DMS79 treated with DMSO at 0.1 percent for 48 hours (cell line): ENCODE results near the gene CHST11.
"Not testable (repeated sequence)": the region's sequence is repeated elsewhere in the genome, so short reads cannot be mapped to it uniquely, and the experiment has no call there.

Experiments
- DNase-seq: peaks from one replicate; lab custom pipeline; 2025; lab: John Stamatoyannopoulos, UW

CHST11 gene

DNA sequence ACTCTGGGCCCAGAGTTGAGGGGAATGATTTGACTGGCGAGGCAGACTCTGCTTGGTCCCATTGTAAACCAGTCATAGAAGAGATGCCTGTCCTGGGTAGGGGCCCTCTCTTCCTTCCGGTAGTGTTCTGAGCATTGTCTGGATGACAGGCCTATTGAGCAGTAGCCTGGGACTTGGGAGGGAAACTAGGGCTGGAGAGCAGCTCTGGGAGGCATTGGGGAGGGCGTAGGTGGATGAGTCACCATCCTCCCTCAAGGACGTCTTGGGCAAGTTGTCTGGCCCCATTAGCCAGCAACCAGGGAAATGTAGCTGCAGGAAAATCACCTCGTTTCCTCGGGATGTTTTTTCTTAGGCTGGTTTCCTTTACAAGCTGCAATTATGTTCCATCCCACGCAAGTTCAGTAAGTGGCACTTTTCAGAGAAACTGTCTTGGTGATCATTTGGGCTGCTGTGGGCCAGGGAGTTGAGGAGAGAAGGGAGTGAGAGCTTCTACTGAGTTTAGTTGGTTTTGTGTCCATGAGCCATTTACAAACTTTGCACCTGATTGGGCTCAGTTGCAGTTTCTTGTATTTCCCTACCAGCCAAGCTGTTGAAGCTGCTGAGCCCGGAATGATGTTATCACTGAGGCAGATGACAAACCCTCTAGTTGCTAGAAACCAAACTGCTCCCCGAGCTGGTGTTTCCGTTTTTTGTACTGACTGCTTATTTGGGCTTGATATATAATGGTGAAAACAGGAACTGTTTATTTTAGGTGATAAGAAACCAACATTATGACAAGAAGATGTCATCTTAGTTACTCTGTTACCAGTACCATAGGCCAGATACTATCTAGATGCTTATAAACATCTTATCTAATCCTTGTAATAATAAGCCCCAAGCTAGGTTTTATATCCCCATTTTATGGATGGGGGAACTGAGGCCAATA is 147.6 kb downstream of the CHST11 start:
- no peak for DNase-seq

DNA sequence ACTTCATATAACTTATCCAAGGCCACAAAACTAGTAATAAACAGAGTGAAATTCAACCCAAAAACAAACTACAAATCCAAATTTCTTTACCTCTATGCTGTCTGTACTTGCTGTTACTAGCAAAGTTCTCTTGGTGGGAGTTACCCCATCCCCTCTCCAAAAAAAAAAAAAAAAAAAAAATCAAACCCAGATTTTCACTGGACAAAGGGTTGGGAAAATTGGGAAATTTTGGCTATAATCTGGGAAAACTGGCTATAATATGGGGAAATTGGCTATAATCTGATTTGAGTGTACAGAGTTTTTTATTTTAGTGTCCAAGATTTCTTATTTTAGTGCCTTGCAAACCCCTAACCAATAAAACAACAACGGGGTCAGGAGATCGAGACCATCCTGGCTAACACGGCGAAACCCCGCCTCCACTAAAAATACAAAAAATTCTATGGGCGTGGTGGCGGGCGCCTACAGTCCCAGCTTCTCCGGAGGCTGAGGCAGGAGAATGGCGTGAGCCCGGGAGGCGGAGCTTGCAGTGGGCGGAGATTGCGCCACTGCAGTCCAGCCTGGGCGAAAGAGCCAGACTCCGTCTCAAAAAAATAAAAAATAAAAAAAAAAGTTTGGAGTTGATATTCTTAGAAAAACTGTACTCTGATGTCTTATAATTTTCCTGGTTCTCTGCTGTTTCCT is 148.4 kb downstream of the CHST11 start:
- DNase-seq: no peak

DNA sequence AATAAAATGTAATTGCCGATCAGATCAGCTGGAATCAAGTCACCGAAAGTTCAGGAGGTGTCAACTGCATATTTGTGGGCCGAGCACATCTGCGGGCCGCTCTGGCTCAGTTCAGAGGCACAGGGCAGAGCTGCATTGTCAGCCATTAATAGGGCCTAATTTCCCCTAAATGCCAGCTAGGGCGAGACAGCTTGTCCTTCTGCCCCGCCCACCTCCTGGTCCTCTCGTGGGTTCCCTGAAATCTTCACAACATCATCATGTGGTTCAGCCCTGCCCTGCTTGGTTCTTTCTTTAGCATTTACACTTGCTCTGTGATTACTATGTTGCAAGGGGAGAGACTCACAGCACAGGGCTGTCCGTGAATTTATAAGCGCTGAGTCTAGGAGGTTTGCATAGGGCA is 148.9 kb downstream of the CHST11 start:
- DNase-seq: no peak

DNA sequence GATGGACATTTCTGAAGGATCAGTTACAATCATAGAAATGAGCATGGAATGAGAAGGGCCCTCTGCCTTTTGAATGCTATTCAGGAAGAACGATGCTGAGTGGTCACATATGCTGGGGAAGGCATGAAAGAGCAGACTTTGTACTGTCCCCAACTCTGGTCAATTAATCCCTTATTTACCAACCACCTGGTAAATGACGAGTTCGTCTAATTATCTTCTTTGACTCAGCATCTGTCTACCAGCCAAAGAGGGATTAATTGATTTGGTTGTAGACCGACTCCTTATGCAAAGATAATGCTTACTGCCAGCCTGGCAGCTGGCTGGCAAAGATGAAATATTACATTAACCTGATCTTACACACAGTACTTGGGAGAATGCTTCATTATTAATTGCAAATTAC is 152.2 kb downstream of the CHST11 start:
- peak; percentile 36 for DNase-seq

DNA sequence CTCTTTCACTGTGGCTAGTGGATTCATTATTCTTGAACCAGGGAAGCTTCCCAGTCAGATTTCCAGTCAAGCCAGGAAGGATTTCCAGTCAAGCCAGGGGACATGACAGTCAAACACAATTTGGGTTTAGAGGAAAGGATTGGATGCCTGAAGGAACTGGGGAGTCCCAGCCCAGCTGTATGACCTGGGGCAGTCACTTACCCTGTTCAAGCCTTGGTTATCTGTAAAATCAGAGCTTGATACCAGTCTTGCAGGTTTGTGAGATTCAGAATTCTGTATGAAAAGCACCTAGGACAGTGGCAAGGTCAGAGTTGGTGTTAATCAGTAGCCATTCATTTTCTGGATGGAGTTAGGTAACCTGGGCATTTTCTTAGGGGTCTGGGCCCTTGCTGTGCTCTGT is 152.7 kb downstream of the CHST11 start:
- DNase-seq: no peak

DNA sequence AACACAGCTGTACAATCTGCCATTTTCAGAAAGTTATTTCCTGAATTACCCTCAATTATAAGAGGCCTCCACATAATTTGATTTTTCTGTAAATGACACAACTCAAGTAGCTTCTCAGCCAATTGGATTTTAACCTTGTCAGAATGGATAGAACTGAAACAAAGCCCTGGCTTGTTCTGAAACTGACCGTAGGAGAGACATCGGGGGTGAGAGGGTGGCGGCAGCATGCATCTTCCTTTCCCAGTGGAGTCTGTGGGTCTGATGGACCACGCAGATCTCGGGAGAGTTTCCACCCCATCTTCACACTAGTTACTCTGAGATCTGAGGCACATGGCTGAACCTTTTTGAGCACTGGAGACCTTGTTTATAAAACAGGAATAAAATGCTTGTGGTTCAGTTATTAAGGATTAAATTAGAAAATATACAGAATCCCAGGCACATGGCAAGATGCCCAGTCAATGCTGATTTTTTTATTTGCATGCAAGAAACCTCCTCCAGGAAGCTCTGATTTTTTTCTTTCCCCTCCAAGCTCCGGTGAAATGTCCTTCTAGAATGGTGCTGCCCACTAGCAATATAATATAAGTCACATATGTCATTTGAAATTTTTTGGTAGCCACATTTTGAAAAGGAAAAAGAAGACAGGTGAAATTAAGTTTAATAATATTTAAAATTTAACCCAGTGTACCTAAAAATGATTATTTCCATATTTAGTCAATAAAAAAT is 153.9 kb downstream of the CHST11 start:
- DNase-seq: no peak

DNA sequence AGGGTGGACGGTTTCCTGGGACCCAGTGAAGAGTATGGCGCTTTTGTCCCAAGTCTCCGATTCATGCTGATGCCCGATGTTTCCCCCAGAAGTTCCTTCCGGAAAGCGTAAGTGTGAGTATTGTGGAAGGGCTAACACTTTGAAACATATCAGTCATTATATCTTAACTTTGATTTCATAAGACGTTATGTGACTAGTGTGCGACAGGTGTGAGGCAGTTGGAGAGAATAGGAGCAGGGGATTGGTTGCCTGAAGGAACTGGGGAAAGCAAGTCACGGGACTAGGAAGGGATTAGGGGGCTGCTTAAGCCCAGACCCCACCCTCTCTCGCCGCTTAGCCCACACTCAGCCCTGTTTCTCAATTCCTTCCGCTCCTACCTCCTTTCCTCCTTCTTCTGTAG is 154.9 kb downstream of the CHST11 start:
- no peak for DNase-seq

DNA sequence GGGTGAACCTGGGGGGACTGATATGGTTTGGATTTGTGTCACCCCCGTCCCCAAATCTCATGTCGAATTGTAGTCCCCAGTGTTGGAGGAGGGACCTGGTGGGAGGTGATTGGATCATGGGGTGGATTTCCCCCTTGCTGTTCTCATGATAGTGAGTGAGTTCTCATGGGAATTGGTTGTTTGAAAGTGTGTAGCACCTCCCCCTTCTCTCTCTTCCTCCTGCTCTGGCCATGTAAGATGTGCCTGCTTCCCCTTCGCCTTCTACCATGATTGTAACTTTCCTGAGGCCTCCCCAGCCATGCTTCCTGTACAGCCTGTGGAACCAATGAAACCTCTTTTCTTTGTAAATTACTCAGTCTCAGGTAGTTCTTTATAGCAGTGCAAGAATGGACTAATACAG is 156.6 kb downstream of the CHST11 start:
- not testable (repeated sequence) for DNase-seq

DNA sequence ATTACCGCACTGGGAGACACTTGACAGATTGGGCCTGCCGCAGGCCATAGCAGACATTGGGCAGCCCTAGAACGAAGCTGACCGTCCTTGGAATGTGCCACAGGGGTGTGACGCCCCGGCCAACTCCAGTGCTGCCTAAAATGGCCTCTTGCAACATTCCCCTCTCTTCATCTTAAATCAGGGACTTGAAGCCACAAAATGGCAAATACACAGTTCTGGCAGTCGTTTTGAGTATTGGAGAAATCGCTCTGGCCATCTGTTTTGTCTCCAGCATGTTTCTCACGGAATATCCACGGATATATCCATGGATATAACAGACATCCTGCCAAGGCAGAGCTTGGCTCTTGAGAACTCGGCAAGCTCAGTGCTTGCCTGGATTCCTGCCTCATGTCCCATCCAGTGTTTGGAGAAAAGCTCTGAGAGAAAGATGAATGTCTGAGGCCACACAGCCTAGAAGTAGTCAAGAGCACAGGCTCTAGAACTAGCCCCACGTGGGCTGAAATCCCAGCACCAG is 158.4 kb downstream of the CHST11 start:
- no peak for DNase-seq

DNA sequence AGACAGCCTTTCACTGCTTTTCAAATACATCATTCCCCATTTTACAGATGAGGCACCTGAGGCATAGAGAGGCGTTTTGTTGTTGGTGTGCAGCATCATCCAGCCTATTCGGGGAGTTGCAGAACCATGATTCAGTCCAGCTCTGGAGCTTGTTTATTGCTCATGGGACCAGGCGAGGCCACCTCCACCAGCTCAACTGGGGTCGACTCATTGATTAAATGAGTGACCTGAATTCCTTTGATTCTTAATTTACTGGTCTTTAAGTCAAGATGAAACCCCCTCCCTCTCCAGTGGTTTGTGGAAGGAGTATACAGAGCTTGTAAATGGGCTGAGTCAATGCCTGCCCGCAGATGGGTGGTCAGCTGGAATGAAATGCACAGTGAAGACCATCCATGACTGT is 161.9 kb downstream of the CHST11 start:
- DNase-seq: no peak

DNA sequence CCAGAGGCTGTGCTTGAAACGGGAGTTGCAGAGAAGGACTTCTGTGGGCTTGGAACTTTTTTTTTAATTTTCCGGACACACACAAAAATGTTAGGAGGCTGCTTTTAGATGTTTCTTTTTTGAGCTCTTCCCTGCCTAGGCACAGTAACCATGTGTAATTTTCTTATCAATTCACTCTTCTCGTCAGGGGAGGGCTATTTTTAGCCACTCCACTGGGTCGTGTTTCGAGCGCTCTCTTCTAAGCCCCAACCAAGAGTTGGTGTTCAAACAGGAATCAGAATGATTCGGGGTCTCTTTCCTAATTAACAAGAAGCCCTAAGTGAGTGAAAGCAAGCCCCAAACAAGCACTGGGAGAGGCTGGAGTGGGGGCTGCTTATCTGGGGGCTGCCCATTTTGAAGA is 162.6 kb downstream of the CHST11 start:
- no peak for DNase-seq

DNA sequence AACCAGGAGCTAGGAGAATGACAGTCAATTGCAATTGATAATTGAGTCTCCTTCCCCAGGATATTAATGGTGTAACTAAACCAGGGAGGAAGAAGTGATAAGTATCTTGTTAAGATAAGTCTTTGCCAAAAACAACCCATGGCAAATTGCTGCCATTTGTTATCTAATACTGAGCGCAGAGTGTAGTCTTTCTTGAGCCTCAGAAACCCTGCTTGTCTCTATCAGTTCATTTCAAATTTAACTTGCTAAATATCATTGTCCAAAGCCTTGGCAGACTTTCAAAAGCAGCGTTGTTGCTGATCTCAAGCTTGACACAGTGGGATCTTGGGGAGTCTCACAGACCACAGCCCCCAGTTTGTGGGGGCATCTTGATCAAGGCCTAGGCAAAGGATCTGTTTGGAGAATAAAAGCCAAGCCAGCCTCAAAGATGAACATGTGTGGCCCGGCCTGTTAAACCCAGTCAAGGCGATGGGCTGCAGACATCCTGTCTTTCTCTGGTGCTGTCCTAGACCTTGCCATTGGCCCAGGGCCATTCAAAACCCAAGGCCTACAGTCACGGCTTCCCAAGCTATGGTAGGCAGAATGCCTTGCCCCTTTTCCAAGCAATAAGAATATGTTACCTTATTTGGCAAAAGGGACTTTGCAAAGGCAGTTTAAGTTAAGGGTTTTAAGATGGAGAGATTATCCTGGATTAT is 164.2 kb downstream of the CHST11 start:
- DNase-seq: no peak

DNA sequence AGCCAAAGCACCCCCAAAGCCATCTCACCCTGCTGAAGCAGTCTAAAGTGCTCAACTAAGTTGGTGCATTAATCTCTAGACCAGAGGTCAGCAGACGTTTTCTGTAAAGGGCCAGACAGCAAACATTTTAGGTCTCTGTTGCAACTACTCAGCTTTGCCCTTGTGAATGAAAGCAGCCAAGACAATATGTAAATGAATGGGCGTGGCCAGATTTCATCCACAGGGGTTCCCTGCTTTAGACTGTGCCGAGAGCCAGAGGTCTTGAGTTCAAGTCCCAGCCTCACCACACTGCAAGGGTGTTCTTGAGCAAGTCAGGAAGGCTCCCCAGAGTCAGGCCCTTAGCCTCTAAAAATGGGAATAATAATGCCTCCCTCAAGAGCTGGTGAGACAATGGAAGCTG is 166.2 kb downstream of the CHST11 start:
- no peak for DNase-seq

DNA sequence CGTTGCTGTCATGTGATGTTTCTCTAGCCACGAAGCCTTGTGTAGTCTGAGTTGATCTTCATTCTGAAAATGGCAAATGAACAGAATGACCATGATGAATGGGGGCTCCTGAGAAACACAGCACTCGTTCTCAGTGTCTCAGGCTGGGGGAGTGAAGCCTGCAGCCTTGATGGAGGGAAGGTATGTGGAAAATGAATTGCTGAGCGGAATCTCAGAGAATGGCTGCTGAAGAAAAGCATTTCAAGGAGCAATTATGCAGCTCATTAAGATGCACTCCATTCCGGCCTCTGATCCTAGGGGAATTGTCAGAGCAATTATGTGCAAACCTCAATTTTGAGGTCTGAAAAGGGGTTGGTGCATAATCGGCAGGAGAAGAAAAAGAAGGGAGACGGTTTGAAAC is 167.1 kb downstream of the CHST11 start:
- peak; percentile 77 for DNase-seq

DNA sequence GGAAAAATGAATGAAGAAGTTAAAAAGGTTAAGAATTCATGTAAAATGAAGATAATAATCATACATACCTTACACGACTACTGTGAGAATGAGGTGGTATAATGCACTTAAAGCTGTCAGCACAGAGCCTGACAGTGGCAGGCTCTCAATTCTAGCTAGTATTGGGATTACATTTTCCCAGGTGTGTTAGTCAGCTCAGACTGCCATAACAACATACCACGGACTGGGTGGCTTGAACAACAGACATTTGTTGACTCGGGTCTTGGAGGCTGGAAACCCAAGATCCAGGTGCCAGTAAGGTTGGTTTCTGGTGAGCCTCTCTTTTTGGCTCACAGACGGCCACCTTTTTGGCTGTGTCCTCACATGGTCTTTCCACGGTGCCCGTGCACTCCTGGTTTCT is 167.8 kb downstream of the CHST11 start:
- no peak for DNase-seq

DNA sequence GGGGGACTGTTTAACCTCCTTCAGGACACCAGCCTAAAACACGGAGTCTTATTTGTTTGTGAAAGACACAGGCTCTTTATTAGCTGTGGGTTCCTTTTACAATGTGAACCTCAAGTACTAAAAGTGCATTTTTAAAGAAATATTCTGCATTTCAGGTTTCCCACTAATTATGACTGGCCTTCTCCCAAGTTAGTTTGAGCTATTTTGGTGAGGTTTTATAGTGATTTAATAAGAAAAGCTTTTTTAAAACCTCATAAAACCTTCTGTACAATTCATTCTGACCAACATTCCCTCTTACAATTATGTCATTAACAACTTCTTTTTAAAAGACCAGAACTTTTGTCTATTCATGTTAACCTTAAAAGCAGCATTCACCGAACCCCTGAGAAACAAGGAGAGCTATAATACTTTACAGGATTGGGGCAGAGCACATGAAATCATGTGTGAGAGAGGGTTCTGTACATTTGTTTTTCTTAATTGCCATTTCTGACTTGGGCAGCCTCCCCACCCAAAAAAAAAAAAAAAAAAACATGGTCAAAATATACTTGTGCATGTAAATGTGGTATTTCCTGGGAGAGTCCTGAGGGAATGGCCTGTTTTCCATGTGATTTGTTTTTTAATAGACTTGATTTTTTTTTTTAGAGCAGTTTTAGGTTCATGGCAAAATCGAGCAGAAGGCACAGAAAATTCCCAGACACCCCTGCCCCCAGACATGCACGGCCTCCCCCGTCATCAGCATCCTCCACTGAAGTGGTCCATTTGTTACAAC is 169.5 kb downstream of the CHST11 start:
- DNase-seq: no peak

DNA sequence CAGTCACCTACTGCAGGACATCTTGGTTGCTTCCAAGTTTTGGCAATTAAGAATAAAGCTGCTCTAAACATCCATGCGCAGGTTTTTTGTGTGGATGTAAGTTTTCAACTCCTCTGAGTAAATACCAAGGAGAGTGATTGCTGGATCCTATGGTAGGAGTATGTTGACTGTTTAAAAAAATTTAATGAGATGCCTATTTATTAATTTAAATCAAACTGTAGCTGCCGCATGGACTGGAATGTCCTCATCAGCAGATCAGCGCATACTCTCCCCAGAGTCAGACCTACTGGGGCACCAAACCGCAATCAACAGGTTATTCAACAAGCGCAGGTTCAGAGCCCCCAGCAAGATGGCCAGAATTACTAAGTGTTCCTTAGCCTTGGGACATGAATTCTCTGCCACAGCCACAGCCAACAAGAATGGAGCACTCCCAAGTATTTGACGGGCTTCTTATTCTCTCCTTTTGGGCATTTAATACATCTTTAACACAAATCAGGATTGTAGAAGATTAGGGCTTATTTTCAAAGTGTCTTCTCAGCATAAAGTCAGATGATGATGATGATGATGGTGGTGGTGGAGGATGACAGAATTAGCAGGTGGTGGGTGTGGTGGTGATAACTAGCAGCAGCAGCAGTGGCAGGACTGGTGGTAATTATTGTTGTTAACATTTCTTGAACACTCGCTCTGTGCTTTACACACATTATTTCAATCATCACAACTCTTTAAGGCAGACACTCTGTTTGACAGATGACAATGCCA is 170.7 kb downstream of the CHST11 start:
- no peak for DNase-seq

DNA sequence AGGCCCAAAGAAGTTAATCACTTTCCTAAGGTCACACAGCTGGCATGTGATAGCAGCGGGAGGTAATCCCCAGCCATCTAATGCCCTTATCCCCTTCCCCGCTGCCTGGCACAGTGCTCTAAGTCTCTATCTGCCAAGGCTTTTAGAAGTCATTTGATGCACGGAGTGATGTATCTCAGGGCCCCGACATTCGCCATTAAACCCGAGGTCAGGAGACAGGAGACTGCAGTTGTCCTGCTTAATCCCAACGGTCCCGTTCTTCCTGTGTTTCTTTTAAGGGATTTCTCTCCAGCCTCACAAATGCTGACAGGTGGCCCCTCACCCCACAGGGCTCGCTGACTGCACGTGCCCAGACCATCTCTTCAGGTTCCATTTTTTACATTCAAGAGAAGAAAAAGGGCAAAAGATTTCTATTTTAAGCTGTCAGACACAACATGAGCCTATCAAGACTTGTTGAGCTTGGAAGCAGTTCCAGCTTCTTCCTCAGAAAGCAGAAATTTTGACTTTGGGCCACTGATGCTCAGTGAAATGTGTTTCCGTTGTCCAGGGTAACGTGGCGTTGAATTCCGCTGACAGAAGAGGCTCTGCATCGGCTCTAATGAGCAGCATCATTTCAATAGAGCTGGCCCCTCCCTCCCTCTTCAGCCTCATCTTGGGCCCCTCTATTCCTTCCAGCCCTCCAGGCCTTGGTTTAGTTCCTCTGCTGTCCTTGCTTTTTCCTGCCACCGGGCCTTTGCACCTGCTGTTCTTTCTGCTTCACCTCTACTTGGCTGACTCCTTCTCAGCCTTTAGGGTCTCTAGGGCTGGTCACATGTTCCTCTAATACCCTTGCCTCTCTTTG is 171.5 kb downstream of the CHST11 start:
- DNase-seq: no peak

DNA sequence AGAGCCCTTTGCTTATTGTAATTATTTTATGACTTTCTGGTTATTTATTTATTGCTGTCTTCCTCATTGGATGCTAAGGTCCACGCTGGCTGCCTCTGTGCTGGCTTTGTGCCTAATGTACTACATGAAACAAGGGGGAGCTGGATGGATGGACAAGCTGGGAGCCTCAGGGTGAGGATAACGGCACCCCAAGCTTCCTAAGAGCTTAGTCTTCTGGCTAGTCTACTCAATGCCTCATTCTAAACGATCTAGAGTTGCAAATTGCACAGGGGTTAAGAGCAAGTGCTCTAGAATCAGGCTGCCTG is 172.0 kb downstream of the CHST11 start:
- peak; percentile 20 for DNase-seq

DNA sequence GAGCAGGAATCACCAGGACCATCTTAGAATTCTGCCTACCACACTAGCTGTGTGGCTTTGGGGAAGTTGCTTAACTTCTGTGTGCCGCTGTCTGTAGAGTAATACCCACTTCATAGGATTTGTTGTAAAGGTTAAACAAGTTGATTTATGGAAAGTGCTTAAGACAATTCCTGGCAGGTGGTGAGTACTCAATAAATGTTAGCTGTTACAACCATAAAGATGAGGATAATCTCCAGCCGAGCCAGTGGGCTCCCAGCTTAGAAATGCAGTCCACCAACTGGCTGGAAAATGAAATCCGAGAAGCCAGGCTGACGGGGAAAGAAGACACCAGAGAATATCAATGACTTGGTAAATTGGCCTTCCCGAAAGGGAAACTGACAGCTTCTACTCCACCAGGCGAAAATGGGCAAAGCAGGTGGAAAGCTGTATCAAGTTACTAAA is 173.5 kb downstream of the CHST11 start:
- peak; percentile 17 for DNase-seq
